HepG2 (cell line): ENCODE measurements around the gene MYL11. TPM values are rescaled to one million over a fixed set of nuclear protein-coding genes. Genes with fewer than 3 reads are reported as not detected.
A peak's percentile ranks its signal among the peaks of the same experiment; 100 is the strongest.

Source experiments
- AHDC1 ChIP-seq: sonication (generic); formaldehyde crosslinking; IDR thresholded peaks from 2 replicates; pipeline ENCODE4 v1.5.1; 2020; ENCODE audit warnings: mild to moderate bottlenecking, missing genetic modification reagents, borderline replicate concordance
- CENPX ChIP-seq: sonication (generic); formaldehyde crosslinking; IDR thresholded peaks from 2 replicates; pipeline ENCODE4 v1.9.0; 2021; ENCODE audit warnings: mild to moderate bottlenecking, missing genetic modification reagents, moderate library complexity
- GATAD1 ChIP-seq: IDR thresholded peaks from 2 replicates; pipeline ENCODE4 v1.6.1; 2016; ENCODE audit warnings: missing genetic modification reagents, missing compliant biosample characterization
- HHEX ChIP-seq: IDR thresholded peaks from 2 replicates; pipeline ENCODE4 v1.6.1; 2016; ENCODE audit warnings: control low read depth
- KIAA2018 ChIP-seq: sonication (generic); formaldehyde crosslinking; IDR thresholded peaks from 2 replicates; pipeline ENCODE4 v1.5.0; 2020; ENCODE audit warnings: mild to moderate bottlenecking, missing genetic modification reagents, borderline replicate concordance
- MBNL3 ChIP-seq: fragments of 250-450 bp; sonication (Bioruptor Pico); conservative IDR thresholded peaks from 2 replicates; pipeline ENCODE4 v1.8.0; 2022; ENCODE audit warnings: mild to moderate bottlenecking, inconsistent platforms
- MIER2 ChIP-seq: IDR thresholded peaks from 2 replicates; pipeline ENCODE4 v1.6.1; 2016; ENCODE audit warnings: missing biosample characterization, missing genetic modification reagents
- NR2F1 ChIP-seq, 2 experiments: fragments of 450-650 bp in 1 of 2; formaldehyde crosslinking in 1 of 2; IDR thresholded peaks; 2 replicates each; pipeline versions ENCODE4 v1.5.0 to v1.6.1; 2016 to 2020; ENCODE audit warnings: mild to moderate bottlenecking in 1 of 2, missing compliant biosample characterization in 1 of 2, missing genetic modification reagents in 1 of 2, moderate library complexity in 1 of 2
- SALL1 ChIP-seq: sonication (generic); formaldehyde crosslinking; IDR thresholded peaks from 2 replicates; pipeline ENCODE4 v1.8.0; 2022; ENCODE audit warnings: mild to moderate bottlenecking, missing genetic modification reagents
- ZBTB38 ChIP-seq: sonication (generic); formaldehyde crosslinking; IDR thresholded peaks from 2 replicates; pipeline ENCODE4 v1.5.1; 2020; ENCODE audit warnings: mild to moderate bottlenecking, missing genetic modification reagents
- ZFAT ChIP-seq: sonication (generic); formaldehyde crosslinking; conservative IDR thresholded peaks from 2 replicates; pipeline ENCODE4 v1.8.1; 2023; ENCODE audit warnings: missing genetic modification reagents, inconsistent platforms
- ZFP36L1 ChIP-seq: sonication (generic); formaldehyde crosslinking; IDR thresholded peaks from 2 replicates; pipeline ENCODE4 v1.8.0; 2022; ENCODE audit warnings: mild to moderate bottlenecking, missing genetic modification reagents, moderate library complexity
- ZKSCAN1 ChIP-seq: fragments of 150-350 bp; IDR thresholded peaks from 2 replicates; pipeline ENCODE4 v1.6.1; 2014; ENCODE audit warnings: low read length
- ZNF430 ChIP-seq: sonication (generic); formaldehyde crosslinking; IDR thresholded peaks from 2 replicates; pipeline ENCODE4 v1.9.0; 2021; ENCODE audit warnings: mild to moderate bottlenecking, missing genetic modification reagents
- ZNF788 ChIP-seq: sonication (generic); formaldehyde crosslinking; IDR thresholded peaks from 2 replicates; pipeline ENCODE4 v1.5.0; 2020; ENCODE audit warnings: mild to moderate bottlenecking, missing genetic modification reagents, borderline replicate concordance
- polyA plus RNA-seq, 8 experiments: library from polyadenylated mRNA; depleted of rRNA in 3 of 8; stranded (reverse) in 7 of 8; unstranded in 1 of 8; fragments of >200 nt; fragmentation: Illumina TruSeq in 4 of 8; extraction: Trizol in 4 of 8; gene quantifications; 2 replicates each; pipeline versions ENCODE4 v1.2.1 to v1.2.3, GENCODE V29; 2011 to 2016; ENCODE audit warnings: low read depth in 4 of 8, missing spikeins in 1 of 8, mixed read lengths in 1 of 8; ENCODE audit not compliant: insufficient read depth in 1 of 8
- total RNA-seq, 5 experiments: library from RNA; depleted of rRNA; stranded (reverse); fragments of >200 nt; fragmentation: Illumina TruSeq; extraction: Trizol; gene quantifications; 2 replicates each; pipeline ENCODE4 v1.2.3, GENCODE V29; 2016; ENCODE audit warnings: low read depth in 1 of 5
- TF ChIP-seq, protein P1 (sequence below): IDR thresholded peaks from 2 replicates; pipeline ENCODE4 v1.6.1; 2016; ENCODE audit warnings: low read depth, borderline replicate concordance

The MYL11 gene
- total and polyA plus RNA-seq, 2 of the 13 experiments (the other 11 are each of a cell fraction or from before 2014, with no cell fraction given), result not detected

DNA sequence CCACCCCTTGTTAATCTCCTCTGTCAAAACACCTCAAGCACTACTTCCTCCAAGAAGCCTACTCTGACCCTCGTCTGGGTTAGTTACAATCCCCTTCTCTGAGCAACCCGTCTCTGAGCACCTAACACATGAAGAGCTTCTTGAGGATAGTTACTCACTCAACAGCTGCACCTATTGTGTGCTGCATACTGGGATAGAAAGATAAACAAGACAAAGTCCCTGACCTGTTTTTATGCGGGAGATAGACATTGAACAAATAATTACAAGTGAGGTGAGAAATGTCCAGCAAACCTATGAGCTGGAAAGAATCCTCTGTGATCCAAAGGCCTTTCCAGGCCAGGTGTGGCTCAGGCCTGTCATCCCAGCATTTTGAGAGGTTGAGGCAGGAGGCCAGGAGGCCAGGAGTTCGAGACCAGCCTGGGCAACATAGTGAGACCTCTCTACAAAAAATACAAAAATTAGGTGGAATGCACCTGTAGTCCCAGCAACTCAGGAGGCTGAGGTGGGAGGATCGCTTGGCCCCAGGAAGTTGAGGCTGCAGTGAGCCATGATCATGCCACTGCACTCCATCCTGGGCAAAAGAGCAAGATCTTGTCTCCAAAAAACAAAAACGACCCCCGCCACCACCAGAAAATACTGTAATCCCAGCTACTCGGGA is 27.3 kb downstream of the MYL11 start (continued):
- TF ChIP-seq AHDC1 (CRISPR knock-in tag) (peak; percentile 82; the same call in 1 of the 2 replicates), KIAA2018 (no peak), SALL1 (peak; percentile 81), ZNF430 (0 out of 2 replicates have a peak, but pooled peaks have one; percentile 18), MBNL3 (CRISPR knock-in tag) (no peak), ZBTB38 (no peak), ZFAT (CRISPR knock-in tag) (no peak), NR2F1 (CRISPR knock-in tag; IDR thresholded peaks at IDR 0.05) (peak in 1 of 2 experiments; percentile 49; a peak in 1 of 4 replicates), ZKSCAN1 (peak; percentile 97), HHEX (CRISPR knock-in tag) (peak; percentile 66), GATAD1 (CRISPR knock-in tag) (peak; percentile 56), CENPX (CRISPR knock-in tag) (no peak), ZFP36L1 (CRISPR knock-in tag) (0 out of 2 replicates have a peak, but pooled peaks have one; percentile 45), ZNF788 (CRISPR knock-in tag) (peak; percentile 76; the same call in 1 of the 2 replicates), MIER2 (CRISPR knock-in tag) (0 out of 2 replicates have a peak, but pooled peaks have one; percentile 52)
- TF ChIP-seq, protein P1, sequence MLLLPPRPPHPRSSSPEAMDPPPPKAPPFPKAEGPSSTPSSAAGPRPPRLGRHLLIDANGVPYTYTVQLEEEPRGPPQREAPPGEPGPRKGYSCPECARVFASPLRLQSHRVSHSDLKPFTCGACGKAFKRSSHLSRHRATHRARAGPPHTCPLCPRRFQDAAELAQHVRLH (CRISPR knock-in tag), result peak; percentile 67; the same call in 1 of the 2 replicates
